CD4-positive, alpha-beta T cell (primary cell): ENCODE measurements around the gene UGT1A5. TPM values are rescaled to one million over a fixed set of nuclear protein-coding genes. Genes with fewer than 3 reads are reported as not detected.

ENCODE experiments used
- ATAC-seq: fragments of 200-7000 bp; cut with Tn5 transposase; one replicate; pipeline ENCODE4 v1.10.0; 2022; ENCODE audit warnings: mild to moderate bottlenecking; ENCODE audit not compliant: poor library complexity
- CTCF ChIA-PET: fragments of 350-600 bp; sonication (Branson Sonifier 250); formaldehyde crosslinking; loops from one replicate; lab custom pipeline; 2021; ENCODE audit warnings: antibody characterized with exemption, inconsistent platforms; lab: Charles Lee
- POLR2A ChIA-PET: fragments of 350-600 bp; sonication (Branson Sonifier 250); formaldehyde crosslinking; loops from one replicate; lab custom pipeline; 2021; ENCODE audit warnings: antibody characterized with exemption, inconsistent platforms; lab: Charles Lee
- DNase-seq, 14 experiments: peaks; one replicate each; pipeline ENCODE4 v3.0.0-alpha.2; 2013 to 2020; ENCODE audit warnings: mixed read lengths in 2 of 14
- H3K27ac ChIP-seq, 2 donors: one replicate each; pipeline versions ENCODE4 v1.5.1 to v1.7.0; 2013; ENCODE audit warnings: low read length in 2 of 2, low read depth in 1 of 2, mild to moderate bottlenecking in 1 of 2
- H3K27me3 ChIP-seq, 2 experiments: 1 replicate in 1 of 2; 2 replicates in 1 of 2; pipeline versions ENCODE4 v1.6.1 to v1.7.0; 2013; ENCODE audit warnings: low read length in 2 of 2, control low read depth in 1 of 2, mild to moderate bottlenecking in 1 of 2, moderate library complexity in 1 of 2; ENCODE audit not compliant: insufficient read depth in 2 of 2, control insufficient read depth in 1 of 2
- H3K36me3 ChIP-seq: one replicate; pipeline ENCODE4 v1.6.1; 2013; ENCODE audit warnings: low read length, control low read depth; ENCODE audit not compliant: insufficient read depth
- H3K4me1 ChIP-seq: one replicate; pipeline ENCODE4 v1.6.1; 2013; ENCODE audit warnings: low read length, control low read depth; ENCODE audit not compliant: insufficient read depth
- H3K4me3 ChIP-seq: one replicate; pipeline ENCODE4 v1.5.1; 2013; ENCODE audit warnings: mild to moderate bottlenecking, low read length, moderate library complexity
- H3K9me3 ChIP-seq, 2 experiments: 1 replicate in 1 of 2; 2 replicates in 1 of 2; pipeline versions ENCODE4 v1.6.1 to v1.7.0; 2013; ENCODE audit warnings: low read length in 2 of 2, mild to moderate bottlenecking in 2 of 2, control low read depth in 1 of 2, moderate library complexity in 1 of 2; ENCODE audit not compliant: control insufficient read depth in 1 of 2, insufficient read depth in 1 of 2
- H3K27ac Mint-ChIP-seq: one replicate; pipeline ENCODE4 v1.8.0; 2020; ENCODE audit warnings: mixed read lengths
- H3K27me3 Mint-ChIP-seq: one replicate; pipeline ENCODE4 v1.8.0; 2021; ENCODE audit warnings: mixed read lengths
- H3K36me3 Mint-ChIP-seq: one replicate; pipeline ENCODE4 v1.8.0; 2021; ENCODE audit warnings: low read depth, mixed read lengths
- H3K4me1 Mint-ChIP-seq: one replicate; pipeline ENCODE4 v1.8.0; 2021; ENCODE audit warnings: low read depth, mixed read lengths
- H3K4me3 Mint-ChIP-seq: one replicate; pipeline ENCODE4 v1.8.0; 2020; ENCODE audit warnings: mild to moderate bottlenecking, mixed read lengths
- H3K9me3 Mint-ChIP-seq: one replicate; pipeline ENCODE4 v1.8.0; 2020; ENCODE audit warnings: mixed read lengths
- intact Hi-C, 2 experiments: fragments of 100-400 bp; cut with DNase I in 1 of 2; cut with micrococcal nuclease in 1 of 2; formaldehyde crosslinking; loops; one replicate each; pipeline versions ENCODE4 v1.15.1 to v1.9.0; 2023 to 2025; cut with DNase I, micrococcal nuclease
- total RNA-seq, 174 experiments: library from RNA in 2 of 174; stranded (reverse) in 2 of 174; gene quantifications; one replicate each; pipeline ENCODE4 v1.2.3 and lab custom pipeline; 2021 to 2026
- TF ChIP-seq, protein P1 (sequence below): fragments of 200-600 bp; IDR thresholded peaks from one replicate; pipeline ENCODE4 v1.8.0; 2022; ENCODE audit warnings: antibody characterized with exemption, mild to moderate bottlenecking

The UGT1A5 gene
- total RNA-seq, 2 experiments from 2014 or later: not detected

GRCh38 chr2:233772583-233772982 lies 59.9 kb downstream of the UGT1A5 start:
- Mint-ChIP-seq H3K4me3 (no peak overlapping the region), H3K9me3 (peaks cover 7% of the 10 kb centered on the region), H3K27ac (no peak overlapping the region), H3K36me3 (no peaks in the 10 kb centered on the region), H3K27me3 (peaks cover 34% of the 10 kb centered on the region), H3K4me1 (no peaks in the 10 kb centered on the region)
- Histone ChIP-seq H3K4me1 (no peaks in the 10 kb centered on the region), H3K27ac (no peak overlapping the region), H3K27me3 (peaks cover 2 to 5% of the 10 kb centered on the region in 2 experiments), H3K4me3 (no peak overlapping the region), H3K9me3 (peaks cover 0 to 15% of the 10 kb centered on the region in 2 experiments), H3K36me3 (no peaks in the 10 kb centered on the region)
- no peak for DNase-seq
- CTCF ChIA-PET: no interaction called here
- ATAC-seq: no peak
- TF ChIP-seq, protein P1, sequence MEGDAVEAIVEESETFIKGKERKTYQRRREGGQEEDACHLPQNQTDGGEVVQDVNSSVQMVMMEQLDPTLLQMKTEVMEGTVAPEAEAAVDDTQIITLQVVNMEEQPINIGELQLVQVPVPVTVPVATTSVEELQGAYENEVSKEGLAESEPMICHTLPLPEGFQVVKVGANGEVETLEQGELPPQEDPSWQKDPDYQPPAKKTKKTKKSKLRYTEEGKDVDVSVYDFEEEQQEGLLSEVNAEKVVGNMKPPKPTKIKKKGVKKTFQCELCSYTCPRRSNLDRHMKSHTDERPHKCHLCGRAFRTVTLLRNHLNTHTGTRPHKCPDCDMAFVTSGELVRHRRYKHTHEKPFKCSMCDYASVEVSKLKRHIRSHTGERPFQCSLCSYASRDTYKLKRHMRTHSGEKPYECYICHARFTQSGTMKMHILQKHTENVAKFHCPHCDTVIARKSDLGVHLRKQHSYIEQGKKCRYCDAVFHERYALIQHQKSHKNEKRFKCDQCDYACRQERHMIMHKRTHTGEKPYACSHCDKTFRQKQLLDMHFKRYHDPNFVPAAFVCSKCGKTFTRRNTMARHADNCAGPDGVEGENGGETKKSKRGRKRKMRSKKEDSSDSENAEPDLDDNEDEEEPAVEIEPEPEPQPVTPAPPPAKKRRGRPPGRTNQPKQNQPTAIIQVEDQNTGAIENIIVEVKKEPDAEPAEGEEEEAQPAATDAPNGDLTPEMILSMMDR: no peak
- POLR2A ChIA-PET: no interaction called here
- intact Hi-C loops: no loop called here

DNA sequence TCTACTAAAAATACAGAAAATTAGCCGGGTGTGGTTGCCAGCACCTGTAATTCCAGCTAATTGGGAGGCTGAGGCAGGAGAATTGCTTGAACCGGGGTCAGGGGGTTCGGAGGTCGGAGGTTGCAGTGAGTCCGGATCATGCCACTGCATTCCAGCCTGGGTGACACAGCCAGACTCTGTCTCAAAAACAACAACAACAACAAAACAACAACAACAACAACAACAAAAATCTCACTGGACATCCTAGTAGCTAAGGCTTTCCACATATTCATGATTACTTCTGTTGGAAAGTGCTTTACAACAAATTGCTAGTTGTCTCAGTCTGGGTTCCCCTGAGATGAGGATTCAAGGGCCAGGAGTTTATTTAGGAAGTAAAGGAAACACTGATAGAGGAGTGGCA lies 61.1 kb downstream of the UGT1A5 start:
- no peak for DNase-seq
- ATAC-seq: no peak
- Histone ChIP-seq H3K4me1 (no peaks in the 10 kb centered on the region), H3K9me3 (peaks cover 0 to 15% of the 10 kb centered on the region in 2 experiments), H3K4me3 (no peak overlapping the region), H3K27ac (no peak overlapping the region), H3K27me3 (no peaks in the 10 kb centered on the region), H3K36me3 (no peaks in the 10 kb centered on the region)
- Mint-ChIP-seq H3K27ac (no peak overlapping the region), H3K4me3 (no peak overlapping the region), H3K36me3 (no peaks in the 10 kb centered on the region), H3K4me1 (no peaks in the 10 kb centered on the region), H3K9me3 (peaks cover 7% of the 10 kb centered on the region), H3K27me3 (peaks cover 40% of the 10 kb centered on the region)
- CTCF ChIA-PET: no interaction called here
- POLR2A ChIA-PET: no interaction called here
- TF ChIP-seq, protein P1: no peak
- intact Hi-C loops: no loop called here

GRCh38 chr2:233775414-233775813 lies 62.7 kb downstream of the UGT1A5 start:
- H3K27ac Mint-ChIP-seq: no peak overlapping the region
- ATAC-seq: no peak
- POLR2A ChIA-PET: no interaction called here

More at GRCh38 chr2:233775414-233775813, 62.7 kb downstream of the UGT1A5 start:
- no peak for DNase-seq
- peaks cover 41% of the 10 kb centered on the region for H3K27me3 Mint-ChIP-seq
- no peaks in the 10 kb centered on the region for H3K36me3 Mint-ChIP-seq
- H3K27me3 ChIP-seq: peaks cover 0 to 3% of the 10 kb centered on the region in 2 experiments
- no peak overlapping the region for H3K27ac ChIP-seq
- peaks cover 0 to 15% of the 10 kb centered on the region in 2 experiments for H3K9me3 ChIP-seq
- H3K4me3 Mint-ChIP-seq: no peak overlapping the region
- intact Hi-C loops: no loop called here
- H3K4me3 ChIP-seq: no peak overlapping the region
- no peaks in the 10 kb centered on the region for H3K4me1 Mint-ChIP-seq
- TF ChIP-seq, protein P1: no peak
- no peaks in the 10 kb centered on the region for H3K4me1 ChIP-seq
- H3K9me3 Mint-ChIP-seq: peaks cover 10% of the 10 kb centered on the region
- H3K36me3 ChIP-seq: no peaks in the 10 kb centered on the region
- CTCF ChIA-PET: no interaction called here
